WTC11 (cell line): ENCODE measurements around the gene EXPH5.

Experiments
- FOXK1 ChIP-seq: sonication (generic); formaldehyde crosslinking; IDR thresholded peaks from 2 replicates; pipeline ENCODE4 v1.8.0; 2022; ENCODE audit warnings: mild to moderate bottlenecking, moderate library complexity, missing genetic modification reagents
- HMGA2 ChIP-seq: fragments of 250-450 bp; sonication (Bioruptor Pico); IDR thresholded peaks from 2 replicates; pipeline ENCODE4 v1.4.0; 2021; ENCODE audit warnings: mild to moderate bottlenecking, moderate library complexity
- MXD4 ChIP-seq: fragments of 250-450 bp; sonication (Bioruptor Pico); IDR thresholded peaks from 2 replicates; pipeline ENCODE4 v1.8.0; 2021; ENCODE audit warnings: mild to moderate bottlenecking, moderate library complexity, borderline replicate concordance
- SMAD3 ChIP-seq: sonication (generic); formaldehyde crosslinking; IDR thresholded peaks from 2 replicates; pipeline ENCODE4 v1.8.0; 2022; ENCODE audit warnings: missing genetic modification reagents, mild to moderate bottlenecking, borderline replicate concordance
- SOX15 ChIP-seq: fragments of 250-450 bp; sonication (Bioruptor Pico); IDR thresholded peaks from 2 replicates; pipeline ENCODE4 v1.9.0; 2021; ENCODE audit warnings: mild to moderate bottlenecking
- TEAD1 ChIP-seq: sonication (generic); formaldehyde crosslinking; IDR thresholded peaks from 2 replicates; pipeline ENCODE4 v1.8.0; 2022; ENCODE audit warnings: mild to moderate bottlenecking, missing genetic modification reagents
- TEAD4 ChIP-seq: sonication (generic); formaldehyde crosslinking; IDR thresholded peaks from 2 replicates; pipeline ENCODE4 v1.8.0; 2022; ENCODE audit warnings: mild to moderate bottlenecking, missing genetic modification reagents
- ZNF671 ChIP-seq: fragments of 250-450 bp; sonication (Bioruptor Pico); IDR thresholded peaks from 2 replicates; pipeline ENCODE4 v1.8.0; 2021; ENCODE audit warnings: mild to moderate bottlenecking
- TF ChIP-seq, protein P1 (sequence below): sonication (generic); formaldehyde crosslinking; IDR thresholded peaks from 2 replicates; pipeline ENCODE4 v1.8.0; 2022; ENCODE audit warnings: mild to moderate bottlenecking, missing genetic modification reagents
- TF ChIP-seq, protein P2 (sequence below): sonication (generic); formaldehyde crosslinking; conservative IDR thresholded peaks from 2 replicates; pipeline ENCODE4 v1.8.1; 2023; ENCODE audit warnings: mild to moderate bottlenecking, low read depth, missing genetic modification reagents, moderate library complexity
- TF ChIP-seq, protein P3 (sequence below): fragments of 200-600 bp; IDR thresholded peaks from 2 replicates; pipeline ENCODE4 v1.8.0; 2022; ENCODE audit warnings: antibody characterized with exemption
- TF ChIP-seq, protein P4 (sequence below): sonication (generic); formaldehyde crosslinking; IDR thresholded peaks from 2 replicates; pipeline ENCODE4 v1.8.1; 2022; ENCODE audit warnings: low read depth, mild to moderate bottlenecking, moderate library complexity, missing genetic modification reagents, borderline replicate concordance
- TF ChIP-seq, protein P5 (sequence below): sonication (generic); formaldehyde crosslinking; IDR thresholded peaks from 2 replicates; pipeline ENCODE4 v1.8.0; 2023; ENCODE audit warnings: missing genetic modification reagents
- TF ChIP-seq, protein P6 (sequence below): sonication (generic); formaldehyde crosslinking; IDR thresholded peaks from 2 replicates; pipeline ENCODE4 v1.8.1; 2023; ENCODE audit warnings: mild to moderate bottlenecking, moderate library complexity, missing genetic modification reagents

DNA sequence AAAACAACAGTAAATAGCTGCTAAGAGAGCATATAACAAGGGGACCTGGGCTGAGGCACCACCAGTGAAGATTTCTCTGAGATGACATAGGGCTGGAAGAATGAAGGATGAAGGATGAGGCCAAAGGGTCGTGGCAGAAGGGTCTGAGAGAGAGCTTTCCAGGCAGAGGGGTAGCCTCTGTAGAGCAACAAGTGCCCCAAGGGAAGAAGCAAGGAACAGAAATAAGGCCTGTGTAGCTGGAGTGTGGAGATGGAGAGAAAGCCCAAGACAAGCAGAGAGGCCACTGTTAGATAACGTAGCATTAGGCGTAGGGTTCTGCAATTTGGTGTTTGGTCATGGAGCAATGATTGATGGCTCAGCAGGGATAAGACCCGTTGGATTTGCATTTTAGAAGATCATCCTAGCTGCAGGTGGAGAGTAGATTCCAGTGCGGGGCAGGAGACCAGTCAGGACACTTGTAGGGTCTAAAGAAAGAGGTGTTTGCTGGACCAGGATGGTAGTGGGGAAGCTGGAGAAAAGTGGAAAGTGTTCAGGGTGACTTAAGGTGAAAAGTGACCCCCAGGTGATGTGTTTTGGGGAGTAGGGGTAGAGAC is 47.6 kb downstream of the EXPH5 start:
- TF ChIP-seq, protein P1, sequence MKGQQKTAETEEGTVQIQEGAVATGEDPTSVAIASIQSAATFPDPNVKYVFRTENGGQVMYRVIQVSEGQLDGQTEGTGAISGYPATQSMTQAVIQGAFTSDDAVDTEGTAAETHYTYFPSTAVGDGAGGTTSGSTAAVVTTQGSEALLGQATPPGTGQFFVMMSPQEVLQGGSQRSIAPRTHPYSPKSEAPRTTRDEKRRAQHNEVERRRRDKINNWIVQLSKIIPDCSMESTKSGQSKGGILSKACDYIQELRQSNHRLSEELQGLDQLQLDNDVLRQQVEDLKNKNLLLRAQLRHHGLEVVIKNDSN (CRISPR knock-in tag), result no peak
- TF ChIP-seq, protein P2, sequence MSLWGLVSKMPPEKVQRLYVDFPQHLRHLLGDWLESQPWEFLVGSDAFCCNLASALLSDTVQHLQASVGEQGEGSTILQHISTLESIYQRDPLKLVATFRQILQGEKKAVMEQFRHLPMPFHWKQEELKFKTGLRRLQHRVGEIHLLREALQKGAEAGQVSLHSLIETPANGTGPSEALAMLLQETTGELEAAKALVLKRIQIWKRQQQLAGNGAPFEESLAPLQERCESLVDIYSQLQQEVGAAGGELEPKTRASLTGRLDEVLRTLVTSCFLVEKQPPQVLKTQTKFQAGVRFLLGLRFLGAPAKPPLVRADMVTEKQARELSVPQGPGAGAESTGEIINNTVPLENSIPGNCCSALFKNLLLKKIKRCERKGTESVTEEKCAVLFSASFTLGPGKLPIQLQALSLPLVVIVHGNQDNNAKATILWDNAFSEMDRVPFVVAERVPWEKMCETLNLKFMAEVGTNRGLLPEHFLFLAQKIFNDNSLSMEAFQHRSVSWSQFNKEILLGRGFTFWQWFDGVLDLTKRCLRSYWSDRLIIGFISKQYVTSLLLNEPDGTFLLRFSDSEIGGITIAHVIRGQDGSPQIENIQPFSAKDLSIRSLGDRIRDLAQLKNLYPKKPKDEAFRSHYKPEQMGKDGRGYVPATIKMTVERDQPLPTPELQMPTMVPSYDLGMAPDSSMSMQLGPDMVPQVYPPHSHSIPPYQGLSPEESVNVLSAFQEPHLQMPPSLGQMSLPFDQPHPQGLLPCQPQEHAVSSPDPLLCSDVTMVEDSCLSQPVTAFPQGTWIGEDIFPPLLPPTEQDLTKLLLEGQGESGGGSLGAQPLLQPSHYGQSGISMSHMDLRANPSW (CRISPR knock-in tag), result no peak
- TF ChIP-seq TEAD4 (CRISPR knock-in tag) (no peak), ZNF671 (CRISPR knock-in tag) (no peak), MXD4 (CRISPR knock-in tag) (no peak), FOXK1 (CRISPR knock-in tag) (no peak), TEAD1 (CRISPR knock-in tag) (no peak), HMGA2 (CRISPR knock-in tag) (no peak), SOX15 (no peak), SMAD3 (CRISPR knock-in tag) (no peak)
- TF ChIP-seq, protein P3, sequence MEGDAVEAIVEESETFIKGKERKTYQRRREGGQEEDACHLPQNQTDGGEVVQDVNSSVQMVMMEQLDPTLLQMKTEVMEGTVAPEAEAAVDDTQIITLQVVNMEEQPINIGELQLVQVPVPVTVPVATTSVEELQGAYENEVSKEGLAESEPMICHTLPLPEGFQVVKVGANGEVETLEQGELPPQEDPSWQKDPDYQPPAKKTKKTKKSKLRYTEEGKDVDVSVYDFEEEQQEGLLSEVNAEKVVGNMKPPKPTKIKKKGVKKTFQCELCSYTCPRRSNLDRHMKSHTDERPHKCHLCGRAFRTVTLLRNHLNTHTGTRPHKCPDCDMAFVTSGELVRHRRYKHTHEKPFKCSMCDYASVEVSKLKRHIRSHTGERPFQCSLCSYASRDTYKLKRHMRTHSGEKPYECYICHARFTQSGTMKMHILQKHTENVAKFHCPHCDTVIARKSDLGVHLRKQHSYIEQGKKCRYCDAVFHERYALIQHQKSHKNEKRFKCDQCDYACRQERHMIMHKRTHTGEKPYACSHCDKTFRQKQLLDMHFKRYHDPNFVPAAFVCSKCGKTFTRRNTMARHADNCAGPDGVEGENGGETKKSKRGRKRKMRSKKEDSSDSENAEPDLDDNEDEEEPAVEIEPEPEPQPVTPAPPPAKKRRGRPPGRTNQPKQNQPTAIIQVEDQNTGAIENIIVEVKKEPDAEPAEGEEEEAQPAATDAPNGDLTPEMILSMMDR, result no peak
- TF ChIP-seq, protein P4, sequence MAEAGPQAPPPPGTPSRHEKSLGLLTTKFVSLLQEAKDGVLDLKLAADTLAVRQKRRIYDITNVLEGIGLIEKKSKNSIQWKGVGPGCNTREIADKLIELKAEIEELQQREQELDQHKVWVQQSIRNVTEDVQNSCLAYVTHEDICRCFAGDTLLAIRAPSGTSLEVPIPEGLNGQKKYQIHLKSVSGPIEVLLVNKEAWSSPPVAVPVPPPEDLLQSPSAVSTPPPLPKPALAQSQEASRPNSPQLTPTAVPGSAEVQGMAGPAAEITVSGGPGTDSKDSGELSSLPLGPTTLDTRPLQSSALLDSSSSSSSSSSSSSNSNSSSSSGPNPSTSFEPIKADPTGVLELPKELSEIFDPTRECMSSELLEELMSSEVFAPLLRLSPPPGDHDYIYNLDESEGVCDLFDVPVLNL (CRISPR knock-in tag), result no peak
- TF ChIP-seq, protein P5, sequence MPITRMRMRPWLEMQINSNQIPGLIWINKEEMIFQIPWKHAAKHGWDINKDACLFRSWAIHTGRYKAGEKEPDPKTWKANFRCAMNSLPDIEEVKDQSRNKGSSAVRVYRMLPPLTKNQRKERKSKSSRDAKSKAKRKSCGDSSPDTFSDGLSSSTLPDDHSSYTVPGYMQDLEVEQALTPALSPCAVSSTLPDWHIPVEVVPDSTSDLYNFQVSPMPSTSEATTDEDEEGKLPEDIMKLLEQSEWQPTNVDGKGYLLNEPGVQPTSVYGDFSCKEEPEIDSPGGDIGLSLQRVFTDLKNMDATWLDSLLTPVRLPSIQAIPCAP, result no peak
- TF ChIP-seq, protein P6, sequence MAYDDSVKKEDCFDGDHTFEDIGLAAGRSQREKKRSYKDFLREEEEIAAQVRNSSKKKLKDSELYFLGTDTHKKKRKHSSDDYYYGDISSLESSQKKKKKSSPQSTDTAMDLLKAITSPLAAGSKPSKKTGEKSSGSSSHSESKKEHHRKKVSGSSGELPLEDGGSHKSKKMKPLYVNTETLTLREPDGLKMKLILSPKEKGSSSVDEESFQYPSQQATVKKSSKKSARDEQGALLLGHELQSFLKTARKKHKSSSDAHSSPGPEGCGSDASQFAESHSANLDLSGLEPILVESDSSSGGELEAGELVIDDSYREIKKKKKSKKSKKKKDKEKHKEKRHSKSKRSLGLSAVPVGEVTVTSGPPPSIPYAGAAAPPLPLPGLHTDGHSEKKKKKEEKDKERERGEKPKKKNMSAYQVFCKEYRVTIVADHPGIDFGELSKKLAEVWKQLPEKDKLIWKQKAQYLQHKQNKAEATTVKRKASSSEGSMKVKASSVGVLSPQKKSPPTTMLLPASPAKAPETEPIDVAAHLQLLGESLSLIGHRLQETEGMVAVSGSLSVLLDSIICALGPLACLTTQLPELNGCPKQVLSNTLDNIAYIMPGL (CRISPR knock-in tag), result no peak
